GM18868 (cell line): ENCODE data around the gene FRMPD4.

Source experiments
- ATAC-seq: cut with Tn5 transposase; IDR thresholded peaks from one replicate; pipeline ENCODE4 v1.9.1; 2021; ENCODE audit warnings: mild to moderate bottlenecking, moderate library complexity; ENCODE audit not compliant: unreplicated experiment

The FRMPD4 gene

DNA sequence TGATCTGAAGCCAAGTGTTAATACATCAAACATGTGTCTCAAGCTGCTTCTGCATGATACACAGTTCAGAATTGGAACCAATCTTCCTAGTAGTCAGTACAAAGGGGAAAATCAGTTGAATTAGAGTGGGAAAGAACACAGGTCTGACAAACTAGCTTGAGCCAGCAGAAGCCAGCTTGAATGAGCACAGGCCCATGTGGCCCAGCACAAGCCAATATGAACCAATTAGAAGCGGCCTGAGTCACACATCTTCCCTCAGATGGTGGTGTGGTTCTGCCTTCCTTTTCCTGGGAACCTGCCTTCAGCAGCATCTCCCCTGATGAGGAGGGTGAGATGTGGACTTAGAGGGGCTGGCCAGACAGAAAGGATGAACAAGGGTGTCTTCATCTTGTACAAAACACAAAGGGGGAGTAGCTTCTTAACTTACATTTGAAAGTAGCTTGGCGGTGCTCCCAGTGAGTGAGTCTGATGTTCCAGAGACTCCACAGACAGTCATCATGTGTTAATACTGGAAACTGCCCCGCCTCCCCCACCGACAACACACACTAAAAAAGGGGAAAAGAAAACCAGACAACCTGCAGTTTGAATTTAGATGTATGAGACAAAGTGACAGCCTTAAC, 72.0 kb downstream of the FRMPD4 start:
- ATAC-seq, result no peak

DNA sequence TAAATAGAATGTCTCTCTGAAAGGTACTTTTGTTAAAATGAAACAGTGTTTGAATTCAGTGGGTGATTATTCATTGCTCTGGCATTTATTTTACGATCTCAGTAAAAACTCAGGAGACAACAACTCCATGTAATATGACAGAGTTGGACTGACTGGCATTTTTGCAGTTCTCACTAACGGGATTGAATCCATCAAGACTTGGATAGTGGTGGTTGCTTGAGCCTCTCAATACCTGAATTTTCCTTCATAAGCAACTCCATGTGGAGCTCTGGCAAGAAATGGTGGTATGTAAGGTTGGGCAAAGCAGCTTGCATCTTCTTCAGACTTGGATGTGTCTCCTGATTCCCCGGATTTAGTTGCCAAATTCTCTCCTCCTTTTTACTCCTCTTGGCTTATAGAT, 72.7 kb downstream of the FRMPD4 start:
- no peak for ATAC-seq

DNA sequence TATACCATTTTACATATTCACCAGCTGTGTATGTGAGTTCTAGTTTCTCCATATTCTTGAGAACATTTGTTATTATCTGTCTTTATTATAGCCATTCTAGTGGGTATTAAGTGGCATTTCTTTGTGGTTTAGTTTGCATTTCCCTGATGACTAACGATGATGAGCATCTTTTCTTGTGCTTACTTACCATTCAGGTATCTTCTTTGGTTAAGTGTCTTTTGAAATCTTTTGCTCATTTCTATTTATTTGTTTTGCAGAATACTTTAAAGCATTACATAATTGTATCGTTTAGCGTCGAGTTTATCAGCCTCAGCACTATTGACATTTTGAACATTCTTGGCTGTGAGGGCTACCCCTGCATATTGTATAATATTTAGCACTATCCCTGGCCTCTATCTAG, 85.4 kb downstream of the FRMPD4 start:
- no peak for ATAC-seq

DNA sequence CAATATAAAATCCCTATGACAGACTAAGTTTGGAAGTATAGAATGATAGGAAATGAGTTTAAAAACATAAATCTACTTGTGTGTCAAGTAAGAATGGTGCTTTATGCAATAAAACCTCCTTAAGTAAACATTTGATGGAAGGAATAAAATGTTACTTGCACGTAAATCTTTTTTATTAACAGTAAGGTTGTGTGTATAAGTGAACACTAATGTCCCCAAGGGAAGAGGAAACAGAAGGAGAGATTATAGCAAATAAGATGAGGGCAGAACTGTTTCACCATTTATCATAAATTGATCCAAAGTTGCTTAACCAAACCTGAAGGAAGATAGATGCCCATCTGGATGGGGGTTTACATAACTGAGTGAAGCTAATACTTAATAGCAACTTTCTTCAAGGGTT, 86.8 kb downstream of the FRMPD4 start:
- ATAC-seq, result no peak

DNA sequence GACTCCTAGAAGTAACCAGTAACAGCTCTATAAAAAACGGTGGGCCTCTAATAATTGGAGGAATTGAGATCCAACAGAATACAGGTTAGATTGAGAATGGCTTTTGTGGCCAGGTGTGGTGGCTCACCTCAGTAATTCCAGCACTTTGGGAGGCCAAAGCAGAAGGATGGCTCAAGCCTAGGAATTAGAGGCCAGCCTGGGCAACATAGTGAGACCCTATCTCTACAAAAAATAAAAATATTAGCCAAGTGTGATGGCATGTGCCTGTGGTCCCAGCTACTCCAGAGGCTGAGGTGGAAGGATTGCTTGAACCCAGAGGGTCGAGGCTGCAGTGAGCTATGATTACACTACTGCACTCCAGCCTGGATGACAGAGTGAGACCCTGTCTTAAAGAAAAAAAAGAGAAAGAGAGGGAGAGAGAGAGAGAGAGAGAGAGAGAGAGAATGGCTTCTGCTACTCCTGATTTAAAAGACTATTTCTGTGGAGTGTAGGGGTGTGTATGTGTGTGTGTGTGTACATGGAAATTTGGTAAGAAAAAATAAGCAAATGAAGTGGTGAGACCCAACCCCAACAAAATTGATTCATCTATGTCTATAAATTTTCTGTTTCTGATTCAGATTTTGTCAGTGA, 89.3 kb downstream of the FRMPD4 start:
- ATAC-seq, result no peak

- ATAC-seq, result no peak
Observed at GRCh38 chrX:12228862-12229261, 90.6 kb downstream of the FRMPD4 start.

DNA sequence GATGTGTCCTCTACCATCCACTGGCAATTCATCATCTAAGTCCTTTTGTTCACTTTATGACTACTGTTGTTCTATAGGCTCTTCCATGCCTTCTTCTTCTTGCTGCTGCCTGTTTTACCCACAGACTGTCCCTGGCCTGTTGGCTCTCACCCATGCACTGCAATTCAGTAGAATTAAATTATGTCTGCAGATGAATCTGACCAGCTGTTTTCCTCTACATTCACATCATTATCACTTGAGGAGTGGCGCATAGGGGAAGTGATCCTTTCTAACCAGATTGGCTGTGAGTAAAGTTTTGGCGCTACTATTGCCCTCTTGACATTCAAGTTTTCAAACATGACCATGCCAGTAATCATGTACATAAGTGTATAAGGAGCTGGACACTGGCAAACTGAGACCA, 91.7 kb downstream of the FRMPD4 start:
- no peak for ATAC-seq

- ATAC-seq, result no peak
Observed at GRCh38 chrX:12234534-12235329, 96.5 kb downstream of the FRMPD4 start.

DNA sequence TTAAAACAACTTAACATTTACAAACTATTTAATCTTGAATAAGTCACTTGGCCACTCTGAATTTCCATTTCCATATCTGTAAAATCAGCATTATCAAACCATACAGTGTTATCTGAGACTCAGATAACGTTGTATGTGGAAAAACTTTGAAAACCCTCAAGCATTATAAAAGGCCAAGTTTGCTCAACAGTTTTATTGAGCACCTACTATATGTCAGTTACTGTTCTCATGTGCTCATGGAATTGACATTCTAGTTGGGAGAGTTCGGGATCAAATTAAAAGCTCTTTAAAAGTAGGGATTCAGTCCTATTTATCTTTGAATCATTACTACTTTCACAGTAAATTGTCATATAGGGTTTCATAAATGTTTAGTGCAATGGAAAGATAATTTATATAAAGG, 97.9 kb downstream of the FRMPD4 start:
- ATAC-seq, result no peak

DNA sequence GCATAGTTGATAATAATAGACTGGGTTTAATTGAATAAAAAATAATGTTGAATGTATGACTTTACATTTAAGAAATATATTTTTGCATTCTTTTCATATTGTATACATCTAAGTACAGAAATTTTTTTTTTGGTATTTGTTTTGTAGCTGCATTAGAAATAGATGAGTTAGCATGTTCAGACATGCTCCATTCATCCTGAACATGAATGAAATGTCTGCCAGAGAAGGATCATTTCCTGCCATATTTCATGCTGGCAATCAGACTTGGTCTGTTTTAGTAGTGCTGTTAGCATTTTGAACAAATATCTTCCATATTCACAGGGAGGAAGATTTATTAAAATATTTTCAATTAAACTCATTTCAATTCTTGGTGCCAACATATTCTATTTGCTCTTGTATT, 98.9 kb downstream of the FRMPD4 start:
- ATAC-seq, result no peak

GRCh38 chrX:12237771-12238170, 99.5 kb downstream of the FRMPD4 start:
- ATAC-seq, result no peak

DNA sequence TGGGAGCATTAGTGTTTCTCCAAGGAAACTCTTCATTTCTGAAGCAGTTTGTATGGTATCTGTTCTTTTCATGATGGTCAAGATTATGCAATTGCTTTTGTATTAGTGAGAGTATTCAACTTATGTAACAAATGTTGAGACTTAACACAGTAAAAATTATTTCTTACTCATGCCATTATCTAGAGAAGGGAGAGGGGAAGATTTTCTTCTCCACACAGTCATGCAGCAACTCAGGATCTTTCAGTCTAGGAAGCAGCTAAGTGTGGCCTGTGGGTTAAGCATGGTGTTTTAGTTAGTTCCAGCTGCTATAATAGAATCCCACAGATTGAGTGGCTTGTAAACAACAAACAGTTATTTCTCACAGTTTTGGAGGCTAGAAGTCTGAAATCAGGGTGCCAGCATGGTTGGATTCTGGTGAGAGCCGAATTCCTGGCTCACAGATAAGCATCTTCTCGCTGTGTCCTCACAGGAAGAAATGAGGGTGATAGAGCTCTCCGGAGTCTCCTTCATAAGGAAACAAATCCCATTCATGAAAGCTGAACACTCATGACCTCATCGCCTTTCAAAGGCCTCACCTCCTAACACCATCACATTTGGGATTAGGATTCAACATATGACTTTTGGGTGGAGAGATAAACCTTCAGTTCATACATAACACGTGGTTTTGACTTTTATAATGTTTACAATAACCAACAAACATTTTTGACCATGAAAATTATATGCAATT, 101.2 kb downstream of the FRMPD4 start:
- no peak for ATAC-seq

GRCh38 chrX:12240491-12240890, 102.2 kb downstream of the FRMPD4 start:
- no peak for ATAC-seq

- no peak for ATAC-seq
Observed at GRCh38 chrX:12241026-12241425, 102.8 kb downstream of the FRMPD4 start.

DNA sequence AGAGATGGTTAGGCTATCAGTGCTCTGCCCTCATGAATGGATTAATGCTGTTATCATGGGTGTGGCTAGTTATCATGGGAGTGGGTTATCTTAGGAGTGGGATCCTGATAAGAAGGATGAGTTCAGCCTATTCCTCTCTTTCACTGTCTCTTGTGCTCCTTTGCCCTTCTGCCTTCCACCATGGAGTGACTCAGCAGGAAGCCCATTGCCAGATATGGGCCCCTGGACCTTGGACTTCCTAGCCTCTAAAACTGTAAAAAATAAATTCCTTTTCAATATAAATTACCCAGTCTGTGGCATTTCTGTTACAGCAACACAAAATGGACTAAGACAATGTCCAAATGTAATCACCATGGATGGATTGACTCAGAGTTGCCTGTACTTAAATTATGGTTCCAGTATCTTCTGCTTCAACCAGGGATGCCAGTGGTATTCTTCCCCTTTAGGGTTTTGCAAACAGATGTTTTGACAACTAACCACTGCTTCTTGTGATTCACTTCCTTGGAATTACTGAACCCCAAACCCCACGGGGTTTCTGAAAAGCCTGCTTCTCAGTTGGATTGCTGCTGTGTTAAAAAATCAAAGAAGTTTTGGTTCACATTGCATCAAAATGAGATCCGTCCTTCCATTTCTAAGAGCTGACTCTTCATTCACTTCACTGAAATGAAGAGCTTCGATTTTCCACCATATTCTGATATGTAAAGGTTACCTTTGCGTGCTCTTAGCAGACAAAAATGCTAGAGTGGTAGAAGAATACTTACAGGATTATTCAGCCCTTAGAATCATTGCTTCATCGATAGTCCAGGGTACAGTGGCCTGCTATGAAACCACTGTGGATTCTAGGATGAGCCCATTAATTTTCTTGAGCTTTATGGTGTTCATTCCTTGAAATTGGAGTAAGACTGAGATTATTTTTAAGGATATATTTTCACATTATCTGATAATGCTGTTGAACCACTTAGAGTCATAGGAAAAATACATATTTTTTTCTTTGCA, 107.7 kb downstream of the FRMPD4 start:
- no peak for ATAC-seq

GRCh38 chrX:12249997-12250396, 111.7 kb downstream of the FRMPD4 start:
- no peak for ATAC-seq

DNA sequence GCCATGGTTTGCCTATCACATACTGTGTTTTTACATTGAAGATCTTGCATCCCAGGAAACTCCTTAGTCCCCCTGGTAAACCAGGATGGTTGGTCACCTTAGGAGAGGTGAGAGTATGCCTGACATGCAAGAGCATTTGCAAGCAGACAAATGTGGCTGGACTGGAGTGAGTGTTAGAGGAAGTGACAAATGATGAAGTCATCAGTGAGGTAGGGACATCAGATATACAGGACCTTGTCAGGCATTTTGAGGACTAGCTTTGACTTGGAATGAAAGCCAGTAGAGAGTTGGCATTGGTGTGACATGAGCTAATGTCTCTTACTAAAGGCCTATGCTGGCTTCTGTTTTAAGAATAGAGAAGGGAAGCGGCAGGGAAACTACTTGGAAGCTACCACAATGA, 124.9 kb downstream of the FRMPD4 start:
- ATAC-seq, result no peak

DNA sequence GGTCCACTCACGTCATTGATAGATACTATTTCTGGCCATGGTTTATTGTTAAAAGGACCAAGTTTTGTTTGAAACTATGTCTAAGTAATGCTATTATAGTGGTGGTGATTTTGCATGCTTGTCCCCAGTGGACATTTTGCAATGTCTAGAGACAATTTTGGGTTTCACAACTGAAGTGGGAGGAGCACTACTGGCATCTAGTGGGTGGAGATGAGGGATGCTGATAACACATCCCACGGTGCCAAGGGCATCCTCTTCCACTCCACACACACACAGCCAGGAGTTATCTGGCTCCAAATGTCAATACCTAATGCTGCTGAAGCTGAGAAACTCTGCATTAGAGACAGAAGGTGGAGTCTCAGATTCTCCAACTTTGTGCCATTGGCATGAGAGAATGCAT, 131.2 kb downstream of the FRMPD4 start:
- no peak for ATAC-seq

GRCh38 chrX:12278151-12278550, 139.9 kb downstream of the FRMPD4 start:
- no peak for ATAC-seq

DNA sequence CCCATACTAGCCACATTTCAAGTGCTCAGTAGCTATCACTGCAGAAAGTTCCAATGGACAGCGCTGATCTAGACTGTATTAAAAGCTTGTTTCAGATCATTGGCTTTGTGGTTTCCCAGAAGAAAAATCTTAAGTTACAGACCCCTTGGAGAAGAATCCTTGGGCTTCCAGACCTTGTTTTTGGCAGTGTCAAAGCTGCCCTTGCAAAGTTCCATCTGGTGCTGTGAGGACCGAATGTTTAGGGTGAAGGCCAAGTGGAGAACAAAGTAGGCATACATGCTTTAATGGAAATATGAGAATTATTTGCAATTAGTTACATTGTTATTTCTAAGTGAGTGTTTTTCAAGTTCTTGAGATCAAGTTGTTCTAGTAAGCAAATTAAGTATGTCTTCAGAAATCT, 144.7 kb downstream of the FRMPD4 start:
- ATAC-seq, result no peak
